HepG2 (cell line): ENCODE results near the gene PRADC1. TPM values are rescaled to one million over a fixed set of nuclear protein-coding genes. Genes with fewer than 3 reads are reported as not detected.
A peak's percentile ranks its signal among the peaks of the same experiment; 100 is the strongest.

Experiments
- BRCA1 ChIP-seq: sonication (generic); formaldehyde crosslinking; IDR thresholded peaks from 2 replicates; pipeline ENCODE4 v1.4.0; 2020; ENCODE audit warnings: missing genetic modification reagents
- DNMT1 ChIP-seq: sonication (generic); formaldehyde crosslinking; IDR thresholded peaks from 2 replicates; pipeline ENCODE4 v1.5.1; 2020; ENCODE audit warnings: mild to moderate bottlenecking, missing genetic modification reagents
- FLYWCH1 ChIP-seq: sonication (generic); formaldehyde crosslinking; IDR thresholded peaks from 2 replicates; pipeline ENCODE4 v1.8.1; 2023; ENCODE audit warnings: mild to moderate bottlenecking, missing genetic modification reagents
- FOXA1 ChIP-seq, 2 experiments: fragments of 450-650 bp in 1 of 2; sonication (generic) in 1 of 2; formaldehyde crosslinking in 1 of 2; IDR thresholded peaks; 2 replicates each; pipeline versions ENCODE4 v1.4.0 to v1.6.1; 2016 to 2020; ENCODE audit warnings: missing genetic modification reagents in 1 of 2
- HNRNPLL ChIP-seq: fragments of 200-400 bp; formaldehyde crosslinking; IDR thresholded peaks from 2 replicates; pipeline ENCODE4 v1.6.1; 2017; ENCODE audit warnings: mild to moderate bottlenecking, low read depth, low read length; ENCODE audit not compliant: poor library complexity, severe bottlenecking
- JDP2 ChIP-seq: sonication (generic); formaldehyde crosslinking; IDR thresholded peaks from 2 replicates; pipeline ENCODE4 v1.8.1; 2022; ENCODE audit warnings: missing genetic modification reagents, borderline replicate concordance
- KMT2B ChIP-seq: IDR thresholded peaks from 2 replicates; pipeline ENCODE4 v1.6.1; 2016; ENCODE audit warnings: missing genetic modification reagents, missing compliant biosample characterization
- MBD4 ChIP-seq: IDR thresholded peaks from 2 replicates; pipeline ENCODE4 v1.6.1; 2012; ENCODE audit warnings: low read length, inconsistent platforms, borderline replicate concordance
- NAIF1 ChIP-seq: sonication (generic); formaldehyde crosslinking; IDR thresholded peaks from 2 replicates; pipeline ENCODE4 v1.5.0; 2020; ENCODE audit warnings: mild to moderate bottlenecking, missing genetic modification reagents, borderline replicate concordance
- NFAT5 ChIP-seq: sonication (generic); formaldehyde crosslinking; IDR thresholded peaks from 2 replicates; pipeline ENCODE4 v1.4.0; 2020; ENCODE audit warnings: missing genetic modification reagents
- POLR2AphosphoS5 ChIP-seq: IDR thresholded peaks from 2 replicates; pipeline ENCODE4 v1.6.1; 2012; ENCODE audit warnings: low read depth, low read length
- YEATS2 ChIP-seq: sonication (generic); formaldehyde crosslinking; IDR thresholded peaks from 2 replicates; pipeline ENCODE4 v1.4.0; 2020; ENCODE audit warnings: missing genetic modification reagents, borderline replicate concordance
- ZFP37 ChIP-seq: sonication (generic); formaldehyde crosslinking; IDR thresholded peaks from 2 replicates; pipeline ENCODE4 v1.4.0; 2020; ENCODE audit warnings: missing genetic modification reagents, borderline replicate concordance
- ZNF24 ChIP-seq: fragments of 450-650 bp; IDR thresholded peaks from 2 replicates; pipeline ENCODE4 v1.6.1; 2017; ENCODE audit warnings: antibody characterized with exemption, mild to moderate bottlenecking
- ZNF275 ChIP-seq: sonication (generic); formaldehyde crosslinking; IDR thresholded peaks from 2 replicates; pipeline ENCODE4 v1.8.0; 2022; ENCODE audit warnings: missing genetic modification reagents, mild to moderate bottlenecking, inconsistent platforms, borderline replicate concordance
- ZNF558 ChIP-seq: sonication (generic); formaldehyde crosslinking; IDR thresholded peaks from 2 replicates; pipeline ENCODE4 v1.9.0; 2022; ENCODE audit warnings: mild to moderate bottlenecking, missing genetic modification reagents, borderline replicate concordance
- ZNF616 ChIP-seq: sonication (generic); formaldehyde crosslinking; IDR thresholded peaks from 2 replicates; pipeline ENCODE4 v1.5.0; 2020; ENCODE audit warnings: low read depth, mild to moderate bottlenecking, missing genetic modification reagents
- ZNF749 ChIP-seq: sonication (generic); formaldehyde crosslinking; IDR thresholded peaks from 2 replicates; pipeline ENCODE4 v1.8.0; 2022; ENCODE audit warnings: mild to moderate bottlenecking, missing genetic modification reagents, moderate library complexity, borderline replicate concordance
- ZSCAN12 ChIP-seq: sonication (generic); formaldehyde crosslinking; IDR thresholded peaks from 2 replicates; pipeline ENCODE4 v1.9.0; 2021; ENCODE audit warnings: mild to moderate bottlenecking, missing genetic modification reagents
- polyA plus RNA-seq, 8 experiments: library from polyadenylated mRNA; depleted of rRNA in 3 of 8; stranded (reverse) in 7 of 8; unstranded in 1 of 8; fragments of >200 nt; fragmentation: Illumina TruSeq in 4 of 8; extraction: Trizol in 4 of 8; gene quantifications; 2 replicates each; pipeline versions ENCODE4 v1.2.1 to v1.2.3, GENCODE V29; 2011 to 2016; ENCODE audit warnings: low read depth in 4 of 8, missing spikeins in 1 of 8, mixed read lengths in 1 of 8; ENCODE audit not compliant: insufficient read depth in 1 of 8
- total RNA-seq, 5 experiments: library from RNA; depleted of rRNA; stranded (reverse); fragments of >200 nt; fragmentation: Illumina TruSeq; extraction: Trizol; gene quantifications; 2 replicates each; pipeline ENCODE4 v1.2.3, GENCODE V29; 2016; ENCODE audit warnings: low read depth in 1 of 5
- TF ChIP-seq, protein P1 (sequence below): sonication (generic); formaldehyde crosslinking; IDR thresholded peaks from 2 replicates; pipeline ENCODE4 v1.5.1; 2020; ENCODE audit warnings: missing genetic modification reagents, mild to moderate bottlenecking, borderline replicate concordance
- TF ChIP-seq, protein P2 (sequence below): sonication (generic); formaldehyde crosslinking; IDR thresholded peaks from 2 replicates; pipeline ENCODE4 v1.4.0; 2020; ENCODE audit warnings: mild to moderate bottlenecking, missing genetic modification reagents

Gene PRADC1
- total and polyA plus RNA-seq, 2 of the 13 experiments (the other 11 are each of a cell fraction or from before 2014, with no cell fraction given) = 12.1 to 37.2 TPM

DNA sequence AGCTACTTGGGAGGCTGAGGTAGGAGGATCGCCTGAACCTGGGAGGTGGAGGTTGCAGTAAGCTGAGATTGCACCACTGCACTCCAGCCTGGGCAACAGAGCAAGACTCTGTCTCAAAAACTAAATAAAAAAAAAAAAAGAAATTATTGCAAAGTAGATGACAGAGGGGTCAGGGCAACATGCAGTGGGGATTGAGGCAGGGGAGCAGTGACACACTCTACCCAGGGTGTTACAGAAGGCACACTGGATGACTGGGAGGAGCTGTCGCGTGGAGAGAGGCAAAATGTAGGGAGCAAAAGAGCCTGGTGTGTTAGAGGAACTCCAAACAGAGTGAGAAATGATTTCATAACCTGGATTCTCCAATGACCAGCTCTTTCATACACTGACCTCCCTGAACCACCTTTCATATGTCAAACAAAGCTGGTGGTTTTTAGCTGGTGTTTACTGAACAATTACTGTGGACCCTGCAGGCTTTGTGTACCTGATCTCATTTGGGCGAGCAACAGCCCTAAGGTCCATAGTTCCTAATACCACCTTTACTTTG, 29.1 kb upstream of the PRADC1 start (continued):
- TF ChIP-seq FOXA1 (IDR thresholded peaks at IDR 0.05) = peak; percentile 80
- TF ChIP-seq FOXA1 (CRISPR knock-in tag; IDR thresholded peaks at IDR 0.05) = peak; percentile 95
- TF ChIP-seq ZNF749 (CRISPR knock-in tag) = 0 out of 2 replicates have a peak, but pooled peaks have one; percentile 56
- TF ChIP-seq POLR2AphosphoS5 = no peak
- TF ChIP-seq, protein P1, sequence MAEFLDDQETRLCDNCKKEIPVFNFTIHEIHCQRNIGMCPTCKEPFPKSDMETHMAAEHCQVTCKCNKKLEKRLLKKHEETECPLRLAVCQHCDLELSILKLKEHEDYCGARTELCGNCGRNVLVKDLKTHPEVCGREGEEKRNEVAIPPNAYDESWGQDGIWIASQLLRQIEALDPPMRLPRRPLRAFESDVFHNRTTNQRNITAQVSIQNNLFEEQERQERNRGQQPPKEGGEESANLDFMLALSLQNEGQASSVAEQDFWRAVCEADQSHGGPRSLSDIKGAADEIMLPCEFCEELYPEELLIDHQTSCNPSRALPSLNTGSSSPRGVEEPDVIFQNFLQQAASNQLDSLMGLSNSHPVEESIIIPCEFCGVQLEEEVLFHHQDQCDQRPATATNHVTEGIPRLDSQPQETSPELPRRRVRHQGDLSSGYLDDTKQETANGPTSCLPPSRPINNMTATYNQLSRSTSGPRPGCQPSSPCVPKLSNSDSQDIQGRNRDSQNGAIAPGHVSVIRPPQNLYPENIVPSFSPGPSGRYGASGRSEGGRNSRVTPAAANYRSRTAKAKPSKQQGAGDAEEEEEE = no peak
- TF ChIP-seq YEATS2 = peak; percentile 54; the same call in 1 of the 2 replicates
- TF ChIP-seq DNMT1 (CRISPR knock-in tag) = no peak
- no peak for TF ChIP-seq ZSCAN12 (CRISPR knock-in tag)
- no peak for TF ChIP-seq KMT2B (CRISPR knock-in tag)
- peak; percentile 85; the same call in 1 of the 2 replicates for TF ChIP-seq NAIF1 (CRISPR knock-in tag)
- TF ChIP-seq MBD4 = no peak
- TF ChIP-seq ZNF558 (CRISPR knock-in tag) = no peak
- TF ChIP-seq ZNF275 = no peak
- no peak for TF ChIP-seq JDP2 (CRISPR knock-in tag)
- TF ChIP-seq HNRNPLL = no peak
- TF ChIP-seq ZNF616 (CRISPR knock-in tag) = no peak
- no peak for TF ChIP-seq NFAT5 (CRISPR knock-in tag)
- TF ChIP-seq ZFP37 = 0 out of 2 replicates have a peak, but pooled peaks have one; percentile 40
- TF ChIP-seq, protein P2, sequence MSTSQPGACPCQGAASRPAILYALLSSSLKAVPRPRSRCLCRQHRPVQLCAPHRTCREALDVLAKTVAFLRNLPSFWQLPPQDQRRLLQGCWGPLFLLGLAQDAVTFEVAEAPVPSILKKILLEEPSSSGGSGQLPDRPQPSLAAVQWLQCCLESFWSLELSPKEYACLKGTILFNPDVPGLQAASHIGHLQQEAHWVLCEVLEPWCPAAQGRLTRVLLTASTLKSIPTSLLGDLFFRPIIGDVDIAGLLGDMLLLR = no peak
- TF ChIP-seq ZNF24 = no peak
- no peak for TF ChIP-seq FLYWCH1 (CRISPR knock-in tag)
- no peak for TF ChIP-seq BRCA1 (CRISPR knock-in tag)
